GM15510 (cell line): ENCODE data around the gene AKR1C1.

Experiments
- POLR2A ChIP-seq: IDR thresholded peaks from 3 replicates; pipeline ENCODE4 v1.6.1; 2011; ENCODE audit warnings: borderline replicate concordance; ENCODE audit not compliant: insufficient read length; ENCODE audit errors: extremely low read depth

AKR1C1 gene

DNA sequence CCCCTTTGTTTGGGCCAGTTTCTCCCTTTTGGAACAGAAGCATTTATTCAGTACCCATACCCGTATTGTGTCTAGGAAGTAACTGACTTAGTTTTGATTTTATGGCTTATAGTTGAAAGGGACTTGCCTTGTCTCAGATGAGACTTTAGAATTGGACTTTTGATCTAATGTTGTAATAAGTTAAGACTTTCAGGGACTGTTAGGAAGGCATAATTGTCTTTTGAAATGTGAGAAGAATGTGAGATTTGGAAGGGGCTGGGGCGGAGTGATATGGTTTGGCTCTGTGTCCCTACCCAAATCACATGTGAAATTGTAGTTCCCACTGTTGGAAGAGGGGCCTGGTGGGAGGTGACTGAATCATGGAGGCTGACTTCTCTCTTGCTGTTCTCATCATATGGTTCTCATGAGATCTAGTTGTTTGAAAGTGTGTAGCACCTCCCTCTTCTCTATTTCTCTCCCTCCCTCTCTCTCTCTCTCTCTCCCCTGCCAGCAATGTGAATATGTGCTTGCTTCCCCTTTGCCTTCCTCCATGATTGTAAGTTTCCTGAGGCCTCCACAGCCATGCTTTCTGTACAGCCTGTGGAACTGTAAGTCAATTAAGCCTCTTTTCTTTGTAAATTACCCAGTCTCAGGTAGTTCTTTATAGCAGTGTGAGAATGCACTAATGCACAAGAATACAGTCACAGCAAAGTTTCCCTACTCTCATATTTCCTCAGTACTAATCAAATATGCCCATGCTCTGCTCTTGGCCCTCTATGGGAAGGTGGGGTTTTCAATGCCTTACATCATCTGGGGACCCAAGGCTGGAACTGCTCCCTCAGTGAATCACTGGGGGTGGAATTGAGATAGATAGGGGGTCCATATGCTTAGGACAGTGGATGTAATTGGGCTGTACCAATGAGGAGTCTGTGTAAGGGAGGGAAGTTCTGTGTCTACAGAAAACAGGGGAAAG, 17.2 kb upstream of the AKR1C1 start:
- no peak for TF ChIP-seq POLR2A

DNA sequence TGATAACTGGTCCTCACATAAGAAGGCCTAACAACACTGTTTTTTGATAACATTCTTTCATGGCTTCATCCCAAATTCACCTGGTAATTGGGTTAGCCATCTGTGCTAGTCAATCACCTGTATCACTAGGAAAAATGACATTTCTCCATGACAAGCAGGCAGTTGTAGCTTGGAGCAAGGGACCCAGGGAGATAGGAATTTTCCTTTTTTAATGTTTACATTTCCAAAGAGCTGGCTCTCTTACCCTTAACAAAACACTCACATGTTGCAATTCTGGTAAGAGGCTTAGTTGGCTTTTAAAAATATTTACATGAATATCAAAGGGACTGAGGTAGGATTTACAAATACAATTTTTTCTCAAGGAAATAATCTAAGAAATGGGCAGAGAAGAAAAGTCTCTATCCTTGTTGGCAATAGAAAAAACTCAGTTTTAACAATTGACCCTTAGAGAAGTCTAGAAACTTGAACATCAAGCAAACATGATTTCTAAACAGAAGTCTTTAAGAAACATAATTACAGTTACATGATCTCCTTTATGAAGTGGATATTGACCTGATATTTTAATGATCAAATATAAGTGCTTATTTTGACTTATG, 16.1 kb upstream of the AKR1C1 start:
- no peak for TF ChIP-seq POLR2A

DNA sequence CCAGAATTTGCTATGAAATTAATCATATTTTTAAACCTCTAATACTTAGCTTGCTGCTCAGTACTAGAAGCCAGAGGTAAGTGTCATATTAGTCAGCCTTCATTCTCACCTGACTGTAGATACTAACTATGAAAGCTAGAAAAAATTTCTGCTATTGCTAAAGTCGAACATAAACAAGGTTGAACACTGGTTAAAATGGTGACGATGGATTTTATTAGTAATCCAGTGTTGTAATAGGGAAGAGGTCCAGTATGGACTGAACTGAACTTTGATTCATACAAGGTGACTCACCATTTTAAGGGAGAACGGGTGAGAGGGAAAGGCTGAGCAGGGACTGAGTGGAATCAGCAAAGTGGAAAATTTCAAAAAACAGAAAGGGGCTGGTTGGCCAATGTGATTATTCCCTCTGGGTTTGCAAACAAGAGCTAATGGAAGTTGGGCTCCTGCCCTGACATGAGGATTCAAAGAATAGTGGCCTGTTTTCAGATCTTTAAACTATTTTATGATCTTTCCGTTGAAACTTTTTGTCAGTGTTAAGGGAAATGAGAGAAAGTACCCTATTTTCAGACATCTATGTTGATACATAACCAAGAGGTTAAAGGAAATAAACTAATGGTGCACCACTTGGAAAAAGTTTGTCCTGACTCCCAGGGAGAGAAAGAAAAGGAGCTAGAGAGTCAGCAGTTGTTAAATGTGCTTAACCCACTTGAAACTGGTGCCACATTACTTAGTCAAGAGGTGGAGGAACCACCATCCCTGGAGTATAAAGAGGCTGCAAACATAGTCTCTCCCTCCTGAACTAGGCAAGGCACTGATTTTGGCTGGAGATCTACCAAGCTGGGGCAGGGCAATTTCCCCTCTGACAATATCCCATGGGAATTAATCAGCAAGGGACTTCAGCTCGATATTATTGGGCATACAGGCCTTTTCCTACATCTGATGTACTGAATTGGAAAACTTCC, 15.3 kb upstream of the AKR1C1 start:
- TF ChIP-seq POLR2A, result no peak

DNA sequence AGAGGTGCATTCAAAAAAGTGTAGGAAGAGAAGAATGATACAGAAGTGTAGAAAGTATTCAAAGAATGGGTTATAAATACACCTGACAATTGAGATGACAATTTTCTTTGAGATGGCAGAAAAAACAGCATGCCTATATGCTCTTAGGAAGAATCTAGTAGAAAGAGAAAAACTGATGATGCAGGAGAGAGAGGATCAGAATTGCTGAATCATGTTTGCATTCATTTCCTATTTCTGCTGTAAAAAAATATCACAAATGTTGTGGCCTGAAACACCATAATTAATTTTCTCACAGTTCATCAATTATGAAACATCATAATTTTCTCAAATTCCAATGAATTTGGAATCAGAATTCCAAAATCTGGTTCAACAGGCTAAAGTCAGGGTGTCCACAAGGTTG, 9.8 kb upstream of the AKR1C1 start:
- TF ChIP-seq POLR2A, result no peak

DNA sequence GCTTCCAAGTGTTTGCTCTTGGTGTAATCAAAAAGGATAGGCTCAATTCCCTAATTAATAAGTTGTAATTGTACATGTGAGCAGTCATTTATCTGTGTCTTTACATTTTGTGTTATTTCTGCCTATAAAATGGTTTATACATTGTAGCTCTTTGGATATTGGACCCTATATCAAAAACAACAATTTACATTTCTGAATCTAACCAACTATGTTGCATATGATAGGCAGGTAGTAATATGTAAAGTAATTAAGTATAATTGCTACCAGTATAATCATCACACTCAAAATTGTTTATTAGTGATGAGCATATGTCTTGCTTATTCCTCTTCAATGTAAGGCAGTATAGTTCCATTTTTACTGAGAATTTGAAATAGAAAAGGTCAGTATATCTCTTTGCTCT, 13.8 kb downstream of the AKR1C1 start:
- no peak for TF ChIP-seq POLR2A

DNA sequence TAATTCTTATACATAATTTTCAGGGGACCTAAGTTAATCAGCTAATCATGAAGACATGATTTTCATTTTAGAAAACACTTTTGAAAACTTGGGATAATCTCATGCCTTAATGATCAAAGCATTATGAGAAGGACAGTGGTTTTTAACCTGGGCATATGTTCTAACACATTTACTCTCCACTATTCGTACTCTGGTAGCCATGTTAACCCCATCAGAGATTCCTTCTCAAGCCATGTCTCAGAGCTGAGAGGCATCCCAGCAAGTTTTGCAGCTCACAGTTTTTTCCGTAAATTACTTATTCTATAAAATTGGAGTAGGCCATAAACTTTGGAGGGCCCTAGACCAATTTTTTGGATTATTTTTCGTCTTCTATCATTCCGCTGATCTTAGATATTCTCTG, 15.7 kb downstream of the AKR1C1 start:
- TF ChIP-seq POLR2A, result no peak

DNA sequence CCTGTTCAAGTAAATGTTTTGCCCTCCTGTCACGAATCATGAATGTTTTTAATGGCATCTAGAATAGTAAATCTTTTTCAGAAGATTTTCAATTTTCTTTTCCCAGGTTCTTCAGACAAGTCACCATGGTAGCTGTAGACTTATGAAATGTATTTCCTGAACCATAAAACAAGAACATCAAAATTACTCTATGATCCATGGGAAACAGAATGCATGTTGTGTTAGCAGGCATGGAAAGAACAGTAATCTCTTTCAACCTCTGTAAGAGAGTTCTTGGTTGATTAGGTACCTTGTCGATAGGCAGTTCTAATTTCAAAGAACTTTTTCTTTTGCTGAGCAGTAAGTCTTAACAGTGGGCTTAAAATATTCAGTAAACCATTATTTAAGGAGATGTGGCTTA, 17.6 kb downstream of the AKR1C1 start:
- no peak for TF ChIP-seq POLR2A

DNA sequence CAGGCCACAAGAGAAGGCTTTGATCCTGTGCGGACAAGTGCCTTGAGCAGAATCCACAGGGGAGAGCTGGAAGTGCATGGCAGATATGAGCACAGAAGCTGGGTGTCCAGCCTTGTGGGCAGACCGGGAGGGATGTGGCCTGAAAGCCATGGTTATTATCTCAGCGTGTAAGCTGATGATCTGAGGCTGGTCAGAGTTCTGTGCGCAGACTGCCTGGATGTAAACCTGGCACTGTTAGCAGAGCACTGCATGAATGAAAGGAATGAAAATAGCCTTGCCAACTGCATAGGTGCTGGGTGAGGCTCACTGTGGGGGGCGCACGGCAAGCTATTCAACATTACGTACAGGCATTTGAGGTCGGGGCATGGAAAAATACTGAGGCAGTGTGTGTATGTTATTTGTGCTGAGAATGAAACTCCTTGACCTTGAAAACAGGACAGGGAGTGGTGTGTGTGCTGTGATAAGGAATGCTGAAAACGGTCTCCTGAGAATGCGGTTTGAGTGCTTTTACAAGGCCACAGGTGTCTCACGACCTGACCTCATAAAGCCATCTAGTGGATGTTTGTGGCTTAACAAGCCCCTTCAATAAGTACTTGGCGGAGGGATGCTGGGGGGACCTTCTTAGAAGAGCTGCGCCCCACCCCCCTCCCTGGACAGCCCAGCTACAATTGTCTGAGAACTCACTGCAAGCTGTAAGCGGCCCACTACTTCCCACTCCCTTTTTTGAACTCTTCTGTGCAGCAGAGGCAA, 18.7 kb downstream of the AKR1C1 start:
- no peak for TF ChIP-seq POLR2A

DNA sequence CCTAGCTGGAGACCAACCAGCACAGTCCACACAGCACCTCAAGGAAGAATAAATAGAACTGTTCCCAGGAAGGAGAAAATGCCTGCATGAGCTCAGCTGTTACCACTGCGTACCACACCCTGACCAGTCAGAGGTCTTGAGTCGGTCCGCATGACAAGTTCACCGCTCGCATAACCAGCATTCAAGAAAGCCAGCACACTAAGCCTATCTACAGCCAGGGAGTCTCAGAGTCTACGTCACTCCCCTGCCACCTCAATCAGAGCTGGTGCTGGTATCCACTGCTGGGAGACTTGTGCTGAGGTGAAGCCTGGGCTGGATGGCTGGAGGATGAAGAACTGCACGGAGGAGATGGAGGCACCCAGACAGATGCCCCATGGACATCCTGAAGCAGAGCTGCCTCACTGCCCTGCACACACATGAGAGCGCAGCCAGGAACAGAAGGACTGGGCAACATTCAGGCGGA, 19.6 kb downstream of the AKR1C1 start:
- no peak for TF ChIP-seq POLR2A

DNA sequence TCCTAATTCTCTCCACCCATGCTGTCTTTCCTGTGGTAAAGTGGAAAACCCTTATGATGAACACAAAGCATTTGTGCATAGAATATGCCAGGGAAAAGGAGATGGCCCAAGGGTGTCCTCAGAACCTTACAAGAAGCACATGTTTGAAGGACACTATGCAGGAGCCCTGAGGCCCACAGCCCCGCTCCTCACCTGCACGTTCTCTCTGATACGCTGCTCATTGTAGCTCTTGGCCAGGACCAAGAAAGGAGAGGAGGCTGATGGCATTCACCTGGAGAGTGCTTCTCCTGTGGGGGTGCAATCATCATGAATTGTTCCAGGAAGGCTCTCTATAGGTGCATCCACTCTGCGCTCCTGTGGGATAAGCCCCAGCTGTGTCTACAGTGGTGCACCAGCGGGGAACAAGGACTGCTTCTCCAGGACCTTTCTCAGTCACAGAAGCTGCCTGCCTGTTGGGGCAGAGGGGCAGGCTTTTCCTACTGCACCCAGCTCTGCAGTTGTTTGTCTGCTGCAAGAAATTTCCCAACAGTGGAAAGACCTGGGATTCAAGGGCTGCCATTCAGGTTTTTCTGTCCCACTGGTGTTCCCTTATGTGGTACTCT, 20.5 kb downstream of the AKR1C1 start:
- no peak for TF ChIP-seq POLR2A

DNA sequence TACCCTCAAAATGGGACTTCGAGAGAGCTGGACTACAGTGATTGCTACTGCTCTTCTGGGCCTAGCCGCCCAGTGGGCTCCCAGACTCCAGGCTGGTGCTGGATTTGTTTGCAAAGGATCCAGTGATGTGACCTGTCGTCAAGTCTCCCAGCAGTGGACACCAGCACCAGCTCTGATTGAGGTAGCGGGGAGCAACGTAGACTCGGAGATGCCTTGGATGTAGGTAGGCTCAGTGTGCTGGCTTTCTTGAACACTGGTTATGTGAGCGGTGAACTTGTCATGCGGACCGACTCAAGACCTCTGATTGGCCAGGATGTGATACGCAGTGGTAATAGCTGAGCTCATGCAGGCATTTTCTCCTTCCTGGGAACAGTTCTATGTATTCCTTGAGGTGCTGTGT, 21.0 kb downstream of the AKR1C1 start:
- TF ChIP-seq POLR2A, result no peak

DNA sequence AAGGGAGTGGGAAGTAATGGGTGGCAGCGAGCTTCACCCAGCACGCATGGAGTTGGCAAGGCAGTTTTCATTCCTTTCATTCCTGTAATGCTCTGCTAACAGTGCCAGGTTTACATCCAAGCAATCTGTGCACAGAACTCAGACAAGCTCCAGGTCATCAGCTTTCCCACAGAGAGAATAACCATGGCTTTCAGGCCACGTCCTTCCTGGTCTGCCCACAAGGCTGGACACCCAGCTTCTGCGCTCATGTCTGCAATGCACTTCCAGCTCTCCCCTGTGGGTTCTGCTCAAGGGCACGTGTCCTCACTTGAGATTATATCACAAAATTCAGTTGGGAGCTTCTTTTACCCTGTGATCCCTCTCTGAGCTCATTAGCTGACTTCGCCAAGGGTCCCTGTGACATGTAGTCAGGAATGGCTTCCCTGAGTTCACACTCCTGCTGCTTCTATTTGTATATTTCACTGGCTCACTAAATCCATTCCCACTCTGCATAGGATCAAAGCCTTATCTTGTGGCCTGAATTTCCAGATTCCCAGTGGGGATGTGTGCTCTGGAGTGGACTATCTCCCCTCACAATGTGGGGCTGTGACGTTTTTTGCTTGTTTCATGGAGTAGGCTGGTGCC, 21.9 kb downstream of the AKR1C1 start:
- TF ChIP-seq POLR2A, result no peak

DNA sequence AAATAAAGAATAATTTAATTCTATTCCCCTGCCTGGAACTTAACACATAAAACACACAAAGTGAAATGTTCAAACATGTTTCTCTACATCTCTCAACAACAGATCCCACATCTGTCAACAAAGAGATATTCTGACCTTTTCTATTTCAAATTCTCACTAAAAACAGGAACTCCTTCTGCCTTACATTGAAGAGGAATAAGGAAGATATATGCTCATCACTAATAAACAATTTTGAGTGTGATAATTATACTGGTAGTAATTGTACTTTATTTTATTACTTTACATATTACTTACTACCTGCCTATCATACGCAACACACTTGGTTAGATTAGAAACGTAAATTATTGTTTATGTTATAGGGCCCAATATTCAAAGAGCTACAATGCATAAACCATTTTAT, 27.0 kb downstream of the AKR1C1 start:
- no peak for TF ChIP-seq POLR2A
